ENCODE results near the gene LETMD1. TPM values are rescaled to one million over a fixed set of nuclear protein-coding genes. Genes with fewer than 3 reads are reported as not detected.

Gene LETMD1
- total and polyA plus RNA-seq, 2 of the 8 experiments (the other 6 are each of a cell fraction or from before 2014, with no cell fraction given): 39.4 to 65.3 TPM

DNA sequence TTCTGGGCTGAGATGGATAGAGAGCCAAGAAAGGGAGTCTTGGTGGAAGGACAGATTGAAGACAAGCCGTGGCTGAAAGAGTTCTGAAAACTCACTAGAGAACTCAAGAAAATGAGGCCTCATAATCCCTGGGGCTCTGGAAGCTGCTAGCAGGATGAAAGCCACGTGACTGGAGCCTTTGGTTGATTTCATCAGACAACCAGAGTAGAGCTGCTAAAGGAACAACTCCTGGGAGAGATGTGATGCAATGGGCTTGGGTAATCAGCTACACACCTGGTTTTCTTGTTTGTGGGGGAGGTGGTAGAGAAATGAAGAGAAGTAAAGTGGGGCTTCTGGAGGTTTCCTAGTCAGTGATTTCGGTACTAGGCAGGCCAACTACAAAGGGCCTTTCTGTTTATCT is 21.9 kb downstream of the LETMD1 start:
- Histone ChIP-seq H2AK5ac (ENCODE audit: low read depth, low read length) (no peak overlapping the region), H2BK120ac (replicated peaks; ENCODE audit: low read depth, low read length) (no peak overlapping the region), H3K4me2 (ENCODE audit: insufficient read depth in 1 of 2, low read depth in 2 of 2, low read length in 2 of 2) (no peak overlapping the region), H3K56ac (replicated peaks; ENCODE audit: insufficient read length, low read depth, low read length) (no peak overlapping the region), H3K23me2 (ENCODE audit: low read depth, low read length) (no peaks in the 10 kb centered on the region), H3K79me2 (ENCODE audit: control insufficient read depth in 1 of 2, insufficient read depth in 2 of 2, low read length in 2 of 2) (no peaks in the 10 kb centered on the region), H3K4me3 (ENCODE audit: extremely low read depth in 1 of 4, insufficient read depth in 2 of 4, low read depth in 3 of 4, low read length in 4 of 4) (no peak overlapping the region), H3K27ac (ENCODE audit: low read depth, low read length) (no peak overlapping the region), H3K4me1 (replicated peaks in 1 of 4; ENCODE audit: control insufficient read depth in 3 of 4, insufficient read depth in 4 of 4, low read length in 3 of 4) (no peaks in the 10 kb centered on the region), H2BK5ac (ENCODE audit: low read depth, low read length) (no peak overlapping the region), H3K18ac (ENCODE audit: extremely low read depth, low read length) (no peak overlapping the region), H2BK20ac (ENCODE audit: low read length) (no peak overlapping the region), H4K20me1 (replicated peaks in 1 of 2; ENCODE audit: control insufficient read depth in 1 of 2, insufficient read depth in 2 of 2, low read length in 2 of 2) (peaks cover 0 to 6% of the 10 kb centered on the region in 2 experiments), H3K27me3 (replicated peaks in 1 of 4; ENCODE audit: control insufficient read depth in 3 of 4, extremely low read depth in 1 of 4, insufficient read depth in 3 of 4, low read length in 3 of 4) (no peaks in the 10 kb centered on the region), H3K9me3 (ENCODE audit: insufficient read depth in 2 of 2, low read depth in 1 of 2, low read length in 1 of 2) (no peaks in the 10 kb centered on the region), H4K5ac (ENCODE audit: insufficient read length, low read depth, low read length) (no peak overlapping the region), H3K4ac (replicated peaks; ENCODE audit: insufficient read length, low read depth, low read length) (no peak overlapping the region), H4K8ac (ENCODE audit: extremely low read depth, insufficient read depth, low read length) (no peak overlapping the region), H3K79me1 (ENCODE audit: low read depth, low read length) (no peaks in the 10 kb centered on the region), H4K91ac (replicated peaks; ENCODE audit: insufficient read length, low read length) (no peak overlapping the region), H2BK12ac (ENCODE audit: low read depth, low read length) (no peak overlapping the region), H2AFZ (ENCODE audit: low read length) (no peak overlapping the region), H2BK15ac (ENCODE audit: low read length) (no peak overlapping the region), H3K9ac (replicated peaks in 1 of 4; ENCODE audit: extremely low read depth in 1 of 4, low read depth in 3 of 4, low read length in 3 of 4) (no peak overlapping the region), H3K36me3 (ENCODE audit: control insufficient read depth in 2 of 4, insufficient read depth in 4 of 4, low read length in 3 of 4) (peaks cover 16 to 62% (median 41%) of the 10 kb centered on the region in 4 experiments), H3K23ac (ENCODE audit: insufficient read length) (no peak overlapping the region), H3K14ac (ENCODE audit: insufficient read length) (no peak overlapping the region)
- TF ChIP-seq ZNF274 (IDR thresholded peaks at IDR 0.05; ENCODE audit: borderline replicate concordance, extremely low read depth, low read length): no peak
- no peak for TF ChIP-seq JUND (IDR thresholded peaks at IDR 0.05; ENCODE audit: low read length)
- TF ChIP-seq KDM4A (IDR thresholded peaks at IDR 0.05; ENCODE audit: low read depth, low read length, severe bottlenecking): no peak
- TF ChIP-seq TEAD4 (IDR thresholded peaks at IDR 0.05; ENCODE audit: low read depth, low read length): no peak
- TF ChIP-seq MAFK (IDR thresholded peaks at IDR 0.05; ENCODE audit: low read depth, low read length): no peak
- TF ChIP-seq, protein P1, sequence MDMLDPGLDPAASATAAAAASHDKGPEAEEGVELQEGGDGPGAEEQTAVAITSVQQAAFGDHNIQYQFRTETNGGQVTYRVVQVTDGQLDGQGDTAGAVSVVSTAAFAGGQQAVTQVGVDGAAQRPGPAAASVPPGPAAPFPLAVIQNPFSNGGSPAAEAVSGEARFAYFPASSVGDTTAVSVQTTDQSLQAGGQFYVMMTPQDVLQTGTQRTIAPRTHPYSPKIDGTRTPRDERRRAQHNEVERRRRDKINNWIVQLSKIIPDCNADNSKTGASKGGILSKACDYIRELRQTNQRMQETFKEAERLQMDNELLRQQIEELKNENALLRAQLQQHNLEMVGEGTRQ (IDR thresholded peaks at IDR 0.05; ENCODE audit: low read length): no peak
- TF ChIP-seq CHD1 (IDR thresholded peaks at IDR 0.05; ENCODE audit: low read depth, low read length): no peak
- FAIRE-seq (no peak), DNase-seq (ENCODE audit: low read depth in 1 of 2, low spot score in 2 of 2) (no peak)
- 96% methylated on average over 3 of the region's 3 CpGs; no CpG with 5 or more reads in 1 of the 2 experiments for whole genome bisulfite sequencing, 2 experiments (ENCODE audit: extremely low coverage in 1 of 2, insufficient coverage in 1 of 2, insufficient read length in 1 of 2, insufficient replicate concordance in 2 of 2, low coverage in 1 of 2, low lambda C conversion rate in 2 of 2, missing lambda C conversion rate in 1 of 2)
- POLR2A ChIA-PET (ENCODE audit: partially characterized antibody): interaction anchor here (1.1 to 4.2 kb wide), 3 partner anchors 10 to 16 kb away, joined by 3 to 20 read pairs (median 4); partner anchors contain the start of gene CSRNP2
- CTCF ChIA-PET (ENCODE audit: partially characterized antibody): interaction anchor here (1.0 kb wide), 1 partner anchor 16 kb away, joined by 3 read pairs; no protein-coding TSS in a partner anchor
